Memory B cell (primary cell): ENCODE measurements around the gene KIRREL3.

Experiments
- ATAC-seq: fragments of 150-1000 bp; cut with Tn5 transposase; 2 replicates; pipeline ENCODE4 v1.10.0; 2021; ENCODE audit warnings: low read depth, mild to moderate bottlenecking, moderate library complexity
- DNase-seq, 2 donors: peaks; one replicate each; pipeline ENCODE4 v3.0.0; 2022; ENCODE audit warnings: low spot score in 2 of 2
- H3K27ac Mint-ChIP-seq: one replicate; pipeline ENCODE4 v1.8.0; 2022; ENCODE audit warnings: mild to moderate bottlenecking, moderate library complexity, mixed read lengths
- H3K27me3 Mint-ChIP-seq: one replicate; pipeline ENCODE4 v1.8.0; 2022; ENCODE audit warnings: mixed read lengths
- H3K36me3 Mint-ChIP-seq: one replicate; pipeline ENCODE4 v1.8.0; 2022; ENCODE audit warnings: mild to moderate bottlenecking, mixed read lengths
- H3K4me1 Mint-ChIP-seq: one replicate; pipeline ENCODE4 v1.8.0; 2022; ENCODE audit warnings: mixed read lengths
- H3K4me3 Mint-ChIP-seq: one replicate; pipeline ENCODE4 v1.8.0; 2022; ENCODE audit warnings: mild to moderate bottlenecking, moderate library complexity, mixed read lengths
- H3K9me3 Mint-ChIP-seq: one replicate; pipeline ENCODE4 v1.8.0; 2022; ENCODE audit warnings: mixed read lengths

Gene KIRREL3

DNA sequence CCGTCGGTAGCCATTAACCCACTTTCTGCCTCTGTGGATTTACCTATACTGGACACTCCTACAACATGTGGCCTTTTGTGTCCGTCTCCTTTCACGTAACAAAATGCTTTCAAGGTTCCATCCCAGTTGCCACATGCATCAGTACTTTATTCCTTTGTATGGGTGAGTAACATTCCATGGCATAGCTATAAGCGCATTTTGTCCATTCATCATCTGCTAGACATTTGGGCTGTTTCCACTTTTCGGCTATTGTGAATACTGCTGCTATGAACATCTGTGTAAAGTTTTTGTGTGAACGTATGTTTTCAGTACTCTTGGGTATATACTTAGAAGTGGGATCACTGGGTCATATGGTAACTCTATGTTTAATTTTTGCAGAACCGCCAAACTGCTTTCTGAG, 387.9 kb downstream of the KIRREL3 start:
- no peak for ATAC-seq
- H3K27me3 Mint-ChIP-seq = peaks cover 5% of the 10 kb centered on the region
- H3K9me3 Mint-ChIP-seq = no peaks in the 10 kb centered on the region
- no peak overlapping the region for H3K4me3 Mint-ChIP-seq
- no peaks in the 10 kb centered on the region for H3K36me3 Mint-ChIP-seq
- no peak overlapping the region for H3K27ac Mint-ChIP-seq
- no peaks in the 10 kb centered on the region for H3K4me1 Mint-ChIP-seq
- no peak for DNase-seq

GRCh38 chr11:126611438-126611837, 389.1 kb downstream of the KIRREL3 start:
- H3K4me3 Mint-ChIP-seq = no peak overlapping the region
- no peaks in the 10 kb centered on the region for H3K36me3 Mint-ChIP-seq
- no peaks in the 10 kb centered on the region for H3K9me3 Mint-ChIP-seq
- H3K4me1 Mint-ChIP-seq = no peaks in the 10 kb centered on the region
- ATAC-seq (no peak), DNase-seq (no peak)
- H3K27ac Mint-ChIP-seq = no peak overlapping the region
- H3K27me3 Mint-ChIP-seq = peaks cover 5% of the 10 kb centered on the region

- Mint-ChIP-seq H3K4me1 (no peaks in the 10 kb centered on the region), H3K9me3 (no peaks in the 10 kb centered on the region), H3K27ac (no peak overlapping the region), H3K4me3 (no peak overlapping the region), H3K36me3 (no peaks in the 10 kb centered on the region), H3K27me3 (peaks cover 3% of the 10 kb centered on the region)
- ATAC-seq = no peak
- DNase-seq = no peak
Observed at GRCh38 chr11:126608658-126609057, 391.9 kb downstream of the KIRREL3 start.

- H3K4me3 Mint-ChIP-seq = no peak overlapping the region
- ATAC-seq = no peak
- H3K27ac Mint-ChIP-seq = no peak overlapping the region
- no peaks in the 10 kb centered on the region for H3K4me1 Mint-ChIP-seq
- H3K36me3 Mint-ChIP-seq = no peaks in the 10 kb centered on the region
- peaks cover 3% of the 10 kb centered on the region for H3K27me3 Mint-ChIP-seq
- H3K9me3 Mint-ChIP-seq = no peaks in the 10 kb centered on the region
- DNase-seq = no peak
Observed at GRCh38 chr11:126607776-126608541, 392.6 kb downstream of the KIRREL3 start.

DNA sequence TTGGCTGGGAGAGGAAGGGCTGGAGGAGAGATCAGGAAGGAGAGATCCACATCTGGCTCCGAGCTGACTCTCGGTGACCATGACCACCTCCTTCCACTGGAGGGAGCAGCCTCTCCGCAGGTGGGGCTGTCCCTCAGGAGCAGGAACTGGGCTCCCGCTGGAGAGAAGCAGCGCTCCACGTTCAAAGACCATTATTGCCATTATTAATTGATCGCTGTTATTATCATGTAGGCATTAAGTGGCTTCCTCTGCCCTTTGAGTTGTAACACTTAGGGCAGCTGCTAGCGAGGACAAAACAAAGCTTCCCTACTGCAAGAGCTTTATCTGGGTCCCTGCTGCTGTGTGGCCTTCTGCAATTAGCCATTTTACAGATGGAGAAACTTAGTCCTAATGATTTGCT, 393.2 kb downstream of the KIRREL3 start:
- no peak for ATAC-seq
- Mint-ChIP-seq H3K9me3 (no peaks in the 10 kb centered on the region), H3K36me3 (no peaks in the 10 kb centered on the region), H3K27me3 (peaks cover 6% of the 10 kb centered on the region), H3K27ac (no peak overlapping the region), H3K4me1 (no peaks in the 10 kb centered on the region), H3K4me3 (no peak overlapping the region)
- DNase-seq = no peak

GRCh38 chr11:126606484-126606883, 394.1 kb downstream of the KIRREL3 start:
- no peak overlapping the region for H3K27ac Mint-ChIP-seq

GRCh38 chr11:126604461-126604860, 396.1 kb downstream of the KIRREL3 start:
- Mint-ChIP-seq H3K4me3 (no peak overlapping the region), H3K4me1 (no peaks in the 10 kb centered on the region), H3K36me3 (no peaks in the 10 kb centered on the region), H3K27ac (no peak overlapping the region), H3K9me3 (no peaks in the 10 kb centered on the region), H3K27me3 (peaks cover 7% of the 10 kb centered on the region)
- ATAC-seq (no peak), DNase-seq (no peak)

More at GRCh38 chr11:126606484-126606883, 394.1 kb downstream of the KIRREL3 start:
- ATAC-seq = no peak
- DNase-seq = no peak
- no peak overlapping the region for H3K4me3 Mint-ChIP-seq
- no peaks in the 10 kb centered on the region for H3K4me1 Mint-ChIP-seq
- peaks cover 7% of the 10 kb centered on the region for H3K27me3 Mint-ChIP-seq
- H3K9me3 Mint-ChIP-seq = no peaks in the 10 kb centered on the region
- no peaks in the 10 kb centered on the region for H3K36me3 Mint-ChIP-seq

- H3K4me3 Mint-ChIP-seq = no peak overlapping the region
- no peak for ATAC-seq
- no peaks in the 10 kb centered on the region for H3K36me3 Mint-ChIP-seq
- H3K27me3 Mint-ChIP-seq = peaks cover 7% of the 10 kb centered on the region
- DNase-seq = no peak
- H3K9me3 Mint-ChIP-seq = peaks cover 1% of the 10 kb centered on the region
- H3K27ac Mint-ChIP-seq = no peak overlapping the region
- H3K4me1 Mint-ChIP-seq = no peaks in the 10 kb centered on the region
Observed at GRCh38 chr11:126603486-126603885, 397.1 kb downstream of the KIRREL3 start.

DNA sequence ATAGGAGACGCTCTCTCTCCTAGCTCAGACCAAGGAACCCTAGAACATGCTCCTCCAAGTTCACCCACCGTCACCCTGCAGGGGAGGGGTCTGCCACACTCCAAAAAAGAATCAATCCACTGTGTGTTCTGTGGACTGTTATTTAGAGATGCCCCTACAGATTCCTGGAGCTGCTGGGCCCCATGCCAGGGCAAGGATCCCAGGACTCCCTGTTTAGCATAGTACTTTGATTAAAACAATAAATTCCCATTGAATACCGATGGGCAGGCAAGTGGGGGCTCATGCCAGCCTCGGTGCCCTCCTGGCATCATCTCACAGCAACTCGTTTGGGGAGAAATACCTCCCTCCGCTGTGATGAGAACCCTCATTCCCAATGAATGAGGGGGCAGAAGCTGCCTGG, 397.6 kb downstream of the KIRREL3 start:
- DNase-seq (no peak), ATAC-seq (no peak)
- peaks cover 7% of the 10 kb centered on the region for H3K27me3 Mint-ChIP-seq
- H3K4me1 Mint-ChIP-seq = no peaks in the 10 kb centered on the region
- H3K4me3 Mint-ChIP-seq = no peak overlapping the region
- H3K36me3 Mint-ChIP-seq = no peaks in the 10 kb centered on the region
- H3K27ac Mint-ChIP-seq = no peak overlapping the region
- H3K9me3 Mint-ChIP-seq = peaks cover 1% of the 10 kb centered on the region

DNA sequence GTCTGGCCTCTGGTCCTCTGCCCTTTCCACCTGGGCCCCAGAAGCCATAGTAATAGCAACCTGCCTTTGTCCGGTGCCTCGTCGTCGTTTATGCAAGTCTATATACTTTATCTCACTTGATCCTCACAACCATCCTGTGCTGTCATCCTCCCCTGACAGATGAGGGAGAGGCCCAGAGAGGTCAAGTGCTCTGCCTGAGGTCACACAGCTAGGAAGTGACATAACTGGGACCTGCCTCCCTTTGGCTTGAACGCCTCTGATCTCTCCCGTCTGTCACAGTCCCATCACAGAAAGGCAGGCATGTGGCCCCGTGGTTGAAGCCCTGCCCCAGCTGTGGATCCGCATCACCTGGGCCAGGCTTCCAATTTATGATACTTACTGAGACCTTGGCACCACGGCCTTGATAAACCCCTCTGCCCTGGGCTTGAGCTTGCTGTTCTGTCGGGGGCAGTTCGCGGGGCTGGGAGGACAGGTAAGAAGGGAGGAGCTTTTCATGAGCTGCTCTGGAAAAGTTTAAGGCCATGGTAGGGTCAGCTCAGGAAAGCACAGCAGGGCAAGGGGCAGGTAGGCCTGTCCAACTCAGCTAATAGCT, 398.1 kb downstream of the KIRREL3 start:
- H3K36me3 Mint-ChIP-seq = no peaks in the 10 kb centered on the region
- no peak for ATAC-seq
- no peaks in the 10 kb centered on the region for H3K4me1 Mint-ChIP-seq
- no peak overlapping the region for H3K27ac Mint-ChIP-seq
- H3K9me3 Mint-ChIP-seq = peaks cover 1% of the 10 kb centered on the region
- no peak for DNase-seq
- no peak overlapping the region for H3K4me3 Mint-ChIP-seq
- peaks cover 7% of the 10 kb centered on the region for H3K27me3 Mint-ChIP-seq

DNA sequence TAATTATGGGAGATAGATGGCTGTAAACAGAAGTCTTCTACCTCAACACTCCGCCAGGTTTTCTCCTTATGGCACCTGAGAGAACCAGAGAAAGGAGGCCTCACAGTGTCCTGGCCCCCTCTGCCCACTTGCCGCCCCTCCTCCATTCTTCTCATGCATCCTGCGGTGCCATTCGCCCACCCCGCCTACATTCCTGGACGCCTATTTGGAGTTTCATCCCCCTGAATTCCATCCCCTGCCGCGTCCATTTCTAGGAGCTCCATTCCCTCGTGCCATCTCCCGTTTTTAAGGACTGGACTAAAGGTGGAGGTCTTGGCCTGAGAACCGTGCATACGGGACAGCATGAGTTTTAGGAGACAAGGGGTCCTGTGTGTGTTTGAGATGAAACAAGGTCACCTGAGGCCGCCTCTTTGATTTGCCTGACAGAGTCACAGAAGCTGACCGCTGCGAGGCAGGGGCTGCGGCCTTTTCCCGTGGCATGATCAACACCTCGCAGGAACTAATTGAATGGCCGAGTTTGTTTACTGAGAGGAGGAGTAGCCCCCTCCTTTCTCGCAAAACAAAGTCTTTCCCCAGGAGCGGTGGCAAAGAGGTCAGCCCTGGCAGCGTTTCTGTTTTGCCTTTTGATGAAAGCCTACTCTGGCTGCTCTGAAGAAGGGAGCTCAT, 398.9 kb downstream of the KIRREL3 start:
- H3K27ac Mint-ChIP-seq = no peak overlapping the region
- H3K36me3 Mint-ChIP-seq = no peaks in the 10 kb centered on the region
- no peaks in the 10 kb centered on the region for H3K4me1 Mint-ChIP-seq
- no peak for DNase-seq
- H3K9me3 Mint-ChIP-seq = peaks cover 1% of the 10 kb centered on the region
- ATAC-seq = no peak
- peaks cover 7% of the 10 kb centered on the region for H3K27me3 Mint-ChIP-seq
- no peak overlapping the region for H3K4me3 Mint-ChIP-seq

GRCh38 chr11:126601136-126601535, 399.4 kb downstream of the KIRREL3 start:
- H3K27me3 Mint-ChIP-seq = peaks cover 7% of the 10 kb centered on the region
- no peaks in the 10 kb centered on the region for H3K4me1 Mint-ChIP-seq
- no peak overlapping the region for H3K4me3 Mint-ChIP-seq
- no peaks in the 10 kb centered on the region for H3K36me3 Mint-ChIP-seq
- no peak overlapping the region for H3K27ac Mint-ChIP-seq
- ATAC-seq (no peak), DNase-seq (no peak)
- peaks cover 1% of the 10 kb centered on the region for H3K9me3 Mint-ChIP-seq

- no peaks in the 10 kb centered on the region for H3K4me1 Mint-ChIP-seq
- ATAC-seq (no peak), DNase-seq (no peak)
- no peak overlapping the region for H3K4me3 Mint-ChIP-seq
- H3K27ac Mint-ChIP-seq = no peak overlapping the region
- peaks cover 1% of the 10 kb centered on the region for H3K9me3 Mint-ChIP-seq
- peaks cover 7% of the 10 kb centered on the region for H3K27me3 Mint-ChIP-seq
- H3K36me3 Mint-ChIP-seq = no peaks in the 10 kb centered on the region
Observed at GRCh38 chr11:126599217-126599897, 401.2 kb downstream of the KIRREL3 start.
